Esophagus muscularis mucosa (tissue), 4 donors: ENCODE data around the gene HPCA. TPM values are rescaled to one million over a fixed set of nuclear protein-coding genes. Genes with fewer than 3 reads are reported as not detected.

Experiments used
- DNase-seq: peaks from one replicate; pipeline ENCODE4 v3.0.0-alpha.2; 2017; ENCODE audit errors: extremely low spot score
- H3K27ac ChIP-seq, 4 donors: fragments of 200-600 bp; sonication (generic); replicated peaks in 1 of 4; 1 replicate in 3 of 4; 2 replicates in 1 of 4; pipeline ENCODE4 v1.5.1; 2016 to 2019; ENCODE audit warnings: mild to moderate bottlenecking in 1 of 4
- H3K27me3 ChIP-seq, 4 donors: fragments of 200-600 bp; sonication (generic); one replicate each; pipeline versions ENCODE4 v1.5.1 to v1.6.0; 2016 to 2019
- H3K36me3 ChIP-seq, 4 donors: fragments of 200-600 bp; sonication (generic); one replicate each; pipeline ENCODE4 v1.5.1; 2016 to 2019
- H3K4me1 ChIP-seq, 4 donors: fragments of 200-600 bp; sonication (generic); one replicate each; pipeline ENCODE4 v1.5.1; 2016 to 2019
- H3K4me3 ChIP-seq, 4 donors: fragments of 200-600 bp; sonication (generic); 1 replicate in 2 of 4; 2 replicates in 2 of 4; pipeline ENCODE4 v1.5.1; 2016 to 2019; ENCODE audit warnings: mild to moderate bottlenecking in 4 of 4, moderate library complexity in 1 of 4
- H3K9me3 ChIP-seq, 4 donors: fragments of 200-600 bp; sonication (generic); 1 replicate in 3 of 4; 2 replicates in 1 of 4; pipeline ENCODE4 v1.5.1; 2016 to 2019
- CTCF ChIP-seq, 3 experiments: fragments of 200-600 bp in 2 of 3; fragments of 450-650 bp in 1 of 3; sonication (generic) in 2 of 3; IDR thresholded peaks; one replicate each; pipeline ENCODE4 v1.5.1; 2017 to 2019; ENCODE audit warnings: antibody characterized with exemption in 3 of 3, mild to moderate bottlenecking in 2 of 3, moderate library complexity in 1 of 3
- EP300 ChIP-seq: sonication (generic); formaldehyde crosslinking; IDR thresholded peaks from one replicate; pipeline ENCODE4 v1.6.1; 2017; ENCODE audit warnings: antibody characterized with exemption
- POLR2A ChIP-seq: fragments of 450-650 bp; IDR thresholded peaks from one replicate; pipeline ENCODE4 v1.6.1; 2017; ENCODE audit warnings: antibody characterized with exemption, moderate library complexity, mild to moderate bottlenecking, low read depth
- POLR2AphosphoS5 ChIP-seq, 2 donors: sonication (generic); formaldehyde crosslinking; IDR thresholded peaks; one replicate each; pipeline ENCODE4 v1.6.1; 2017; ENCODE audit warnings: antibody characterized with exemption in 2 of 2
- WGBS: methylation state at CpG from one replicate; pipeline ENCODE4 v1.1.5; 2018; 5-methylcytosine and 5-hydroxymethylcytosine counted together
- intact Hi-C: fragments of 100-400 bp; cut with DNase I; formaldehyde crosslinking; loops from one replicate; pipeline ENCODE4 v1.15.1; 2023
- total RNA-seq, 4 donors: library from RNA; depleted of rRNA; stranded (reverse); fragments of >200 nt; gene quantifications; one replicate each; pipeline versions ENCODE4 v1.1.0 to v1.2.1, GENCODE V29; 2016

HPCA gene
- total RNA-seq, 4 donors from 2014 or later, result 0.23 TPM; not detected in 3

- Histone ChIP-seq H3K27me3 (peaks cover 8 to 93% (median 31%) of the 10 kb centered on the region in 4 donors), H3K4me1 (peaks cover 9 to 23% (median 18%) of the 10 kb centered on the region in 4 donors), H3K36me3 (no peaks in the 10 kb centered on the region), H3K27ac (no peak overlapping the region), H3K4me3 (no peak overlapping the region), H3K9me3 (no peaks in the 10 kb centered on the region)
- TF ChIP-seq CTCF (IDR thresholded peaks at IDR 0.05), result no peak
- TF ChIP-seq POLR2A, result no peak
- TF ChIP-seq POLR2AphosphoS5 (IDR thresholded peaks at IDR 0.05), result no peak
- no peak for TF ChIP-seq EP300
- 84% methylated on average over 3 of the region's 3 CpGs for WGBS
- intact Hi-C loops, result no loop called here
- DNase-seq, result no peak
These were observed 1.8 kb downstream of the HPCA start for GRCh38 chr1:32888134-32888533.

GRCh38 chr1:32888677-32889420, 2.6 kb downstream of the HPCA start:
- Histone ChIP-seq H3K27ac (no peak overlapping the region), H3K27me3 (peaks cover 8 to 96% (median 37%) of the 10 kb centered on the region in 4 donors), H3K36me3 (no peaks in the 10 kb centered on the region), H3K4me1 (peaks cover 16 to 30% (median 25%) of the 10 kb centered on the region in 4 donors), H3K9me3 (no peaks in the 10 kb centered on the region), H3K4me3 (no peak overlapping the region)
- intact Hi-C loops, result no loop called here
- TF ChIP-seq POLR2A (no peak), CTCF (IDR thresholded peaks at IDR 0.05) (no peak), POLR2AphosphoS5 (IDR thresholded peaks at IDR 0.05) (no peak), EP300 (no peak)
- 95% methylated on average over 22 of the region's 24 CpGs for WGBS
- no peak for DNase-seq

GRCh38 chr1:32889731-32890278, 3.5 kb downstream of the HPCA start:
- H3K27ac ChIP-seq, result no peak overlapping the region
- intact Hi-C loops, result no loop called here
- no peaks in the 10 kb centered on the region for H3K9me3 ChIP-seq
- H3K36me3 ChIP-seq, result no peaks in the 10 kb centered on the region
- TF ChIP-seq POLR2A (no peak), CTCF (IDR thresholded peaks at IDR 0.05) (no peak), EP300 (no peak), POLR2AphosphoS5 (IDR thresholded peaks at IDR 0.05) (no peak)
- H3K4me3 ChIP-seq, result no peak overlapping the region
- DNase-seq, result no peak
- WGBS, result 91% methylated on average over 3 of the region's 3 CpGs
- peaks cover 17 to 33% (median 28%) of the 10 kb centered on the region in 4 donors for H3K4me1 ChIP-seq
- peaks cover 8 to 93% (median 36%) of the 10 kb centered on the region in 4 donors for H3K27me3 ChIP-seq

- 81% methylated on average over 3 of the region's 7 CpGs for WGBS
- no peaks in the 10 kb centered on the region for H3K36me3 ChIP-seq
- peaks cover 17 to 32% (median 28%) of the 10 kb centered on the region in 4 donors for H3K4me1 ChIP-seq
- DNase-seq, result no peak
- no peaks in the 10 kb centered on the region for H3K9me3 ChIP-seq
- intact Hi-C loops, result no loop called here
- no peak overlapping the region for H3K4me3 ChIP-seq
- no peak for TF ChIP-seq POLR2A
- TF ChIP-seq POLR2AphosphoS5 (IDR thresholded peaks at IDR 0.05), result no peak
- TF ChIP-seq EP300, result no peak
- H3K27me3 ChIP-seq, result peaks cover 8 to 84% (median 29%) of the 10 kb centered on the region in 4 donors
- H3K27ac ChIP-seq, result no peak overlapping the region
These were observed 4.4 kb downstream of the HPCA start for GRCh38 chr1:32890516-32891240.

- Histone ChIP-seq H3K4me1 (peaks cover 17 to 27% (median 23%) of the 10 kb centered on the region in 4 donors), H3K9me3 (no peaks in the 10 kb centered on the region), H3K27ac (no peak overlapping the region), H3K27me3 (peaks cover 7 to 79% (median 23%) of the 10 kb centered on the region in 4 donors), H3K4me3 (no peak overlapping the region), H3K36me3 (no peaks in the 10 kb centered on the region)
- intact Hi-C loops, result no loop called here
- no peak for DNase-seq
- 100% methylated on average over 1 of the region's 1 CpG for WGBS
- no peak for TF ChIP-seq POLR2A
- no peak for TF ChIP-seq CTCF (IDR thresholded peaks at IDR 0.05)
- no peak for TF ChIP-seq POLR2AphosphoS5 (IDR thresholded peaks at IDR 0.05)
- no peak for TF ChIP-seq EP300
These were observed 4.9 kb downstream of the HPCA start for GRCh38 chr1:32891241-32891570.
